Renal cortical epithelial cell (primary cell): ENCODE data around the gene CAMK2G. TPM values are rescaled to one million over a fixed set of nuclear protein-coding genes. Genes with fewer than 3 reads are reported as not detected.
"Not testable (repeated sequence)": the region's sequence is repeated elsewhere in the genome, so short reads cannot be mapped to it uniquely, and the experiment has no call there.

Experiments used
- DNase-seq: peaks from one replicate; pipeline ENCODE4 v3.0.0-alpha.2; 2011; ENCODE audit warnings: low read depth
- total RNA-seq: library from RNA; depleted of rRNA; stranded (reverse); fragments of >200 nt; gene quantifications from 2 replicates; pipeline ENCODE4 v1.2.3, GENCODE V29; 2014

Gene CAMK2G
- total RNA-seq, 1 donor from 2014 or later: 21.1 TPM

DNA sequence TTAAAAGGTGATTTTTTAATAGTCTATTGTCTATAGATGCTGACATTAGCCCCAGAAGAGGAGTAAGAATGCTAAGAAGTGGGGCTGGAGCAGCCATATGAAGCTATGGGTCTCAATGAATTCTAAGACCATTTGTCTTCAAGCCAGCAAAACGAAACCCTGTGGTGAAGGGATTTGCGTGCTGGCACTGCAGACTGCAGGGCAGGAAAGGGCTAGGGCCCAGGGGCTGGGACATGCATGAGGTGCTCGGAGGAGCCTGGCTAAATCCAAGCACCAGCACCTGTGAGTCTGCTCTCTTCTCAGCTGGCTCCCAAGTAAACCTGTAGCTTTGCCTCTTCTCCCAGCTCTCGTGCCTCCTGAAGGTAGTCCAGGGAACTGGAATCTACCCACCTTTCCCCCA lies 61.7 kb downstream of the CAMK2G start:
- DNase-seq: no peak

- no peak for DNase-seq
Measured at GRCh38 chr10:73810735-73811465, 63.5 kb downstream of the CAMK2G start.

DNA sequence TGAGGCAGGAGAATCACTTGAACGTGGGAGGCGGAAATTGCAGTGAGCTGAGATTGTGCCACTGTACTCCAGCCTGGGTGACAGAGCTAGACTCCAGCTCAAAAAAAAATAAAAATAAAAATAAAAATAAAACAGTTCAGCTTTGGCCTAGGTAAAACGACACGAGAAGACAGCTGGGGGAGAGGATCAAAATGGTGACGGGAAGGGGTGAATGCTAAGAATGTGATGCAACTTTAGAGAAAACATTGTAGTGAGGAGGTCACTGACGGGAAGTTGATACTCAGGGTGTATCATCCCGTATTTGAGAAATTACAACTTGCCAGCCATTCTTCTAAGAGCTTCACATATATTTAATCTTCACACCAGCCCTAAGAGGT lies 64.0 kb downstream of the CAMK2G start:
- DNase-seq: no peak

DNA sequence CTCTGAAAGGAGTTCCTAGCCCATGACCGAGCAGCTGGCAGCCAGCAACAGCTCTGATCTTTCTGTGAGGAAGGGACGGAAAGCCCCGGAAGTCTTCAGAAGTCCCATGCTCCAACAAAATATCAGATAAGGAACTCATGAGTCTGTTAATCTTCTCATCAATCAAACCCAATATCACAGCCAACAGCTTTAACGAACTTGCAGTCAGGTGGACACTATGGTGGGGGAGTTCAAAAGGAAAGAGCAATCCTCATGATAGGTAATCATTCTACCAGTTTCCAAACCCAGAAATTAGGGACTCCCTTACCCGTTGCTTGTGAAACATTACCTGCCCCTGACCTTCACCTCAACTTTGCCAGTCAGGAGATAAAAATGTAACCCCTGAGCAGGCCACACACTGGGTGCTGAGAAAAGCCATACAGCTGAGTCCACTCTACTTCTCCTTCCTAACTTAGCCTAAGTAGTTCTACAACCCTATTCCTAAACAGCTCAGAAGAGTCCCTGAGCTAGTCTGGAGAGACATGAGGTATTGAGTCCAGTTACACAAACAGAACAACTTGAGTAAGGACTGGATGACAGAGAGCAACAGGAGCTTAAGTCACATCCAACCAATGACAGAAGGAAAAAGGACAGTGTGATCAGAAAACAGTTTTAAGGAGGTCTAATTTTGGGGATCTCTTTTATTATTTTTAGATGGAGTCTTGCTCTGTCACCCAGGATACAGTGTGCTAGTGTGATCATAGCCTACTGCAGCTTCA lies 65.1 kb downstream of the CAMK2G start:
- DNase-seq: no peak

DNA sequence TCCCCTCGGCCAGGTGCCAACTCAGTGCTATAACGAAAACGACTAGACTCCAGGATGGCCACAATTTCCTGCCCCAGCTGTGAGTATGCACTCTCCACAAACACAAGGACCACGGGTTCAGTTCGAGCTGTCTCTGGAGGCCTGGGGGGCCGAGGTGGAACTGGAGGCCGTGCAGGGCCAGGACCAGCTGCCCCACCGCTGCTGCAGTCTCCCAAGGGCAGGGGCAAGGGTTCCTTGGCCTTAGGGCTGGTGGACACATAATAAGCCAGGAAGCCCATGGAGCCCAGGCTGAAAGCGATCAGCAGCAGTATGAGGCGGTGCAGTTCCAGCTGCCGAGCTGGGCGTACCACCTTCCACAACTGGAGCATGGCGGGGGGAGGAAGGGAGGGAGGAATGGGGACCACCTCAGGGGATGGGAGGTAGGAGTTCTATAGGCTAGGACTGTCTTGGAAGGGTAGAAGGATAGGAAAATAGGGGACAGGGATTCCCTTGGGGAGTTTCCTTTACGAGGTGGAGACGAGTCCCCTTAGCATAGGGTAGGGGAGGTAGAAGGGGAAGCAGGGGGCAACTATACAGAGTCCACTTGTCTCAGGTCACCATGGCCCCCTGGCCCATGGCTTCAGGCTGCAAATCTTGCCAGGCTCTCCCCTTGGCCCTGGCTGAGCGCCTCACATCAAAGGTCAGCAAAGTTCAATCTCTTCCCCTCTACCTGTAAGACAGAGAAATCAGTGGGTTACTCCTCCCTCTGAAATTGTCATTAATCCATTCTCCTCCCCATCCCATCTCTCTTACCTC lies 66.1 kb downstream of the CAMK2G start:
- DNase-seq: no peak

DNA sequence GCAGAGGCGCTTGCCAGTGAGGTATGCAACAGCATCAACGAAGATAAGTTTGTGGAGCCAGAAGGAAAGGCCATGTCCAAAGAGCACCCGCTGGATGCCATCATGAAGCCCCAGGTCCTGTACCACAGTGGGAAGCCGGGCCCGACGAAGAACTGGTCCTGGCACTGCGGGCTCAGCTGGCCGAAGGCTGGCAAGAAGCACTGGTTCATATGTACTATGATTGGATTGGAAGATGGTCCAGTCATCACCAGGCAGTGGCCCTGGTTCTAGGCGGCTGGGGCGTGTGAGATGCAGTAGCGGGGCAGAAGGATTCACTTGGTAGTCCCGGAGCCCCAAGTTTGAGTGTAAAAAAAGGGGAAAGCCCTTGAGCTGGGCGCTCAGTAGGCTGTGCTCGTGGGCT lies 66.9 kb downstream of the CAMK2G start:
- no peak for DNase-seq

GRCh38 chr10:73806176-73806950 lies 68.0 kb downstream of the CAMK2G start:
- no peak for DNase-seq

DNA sequence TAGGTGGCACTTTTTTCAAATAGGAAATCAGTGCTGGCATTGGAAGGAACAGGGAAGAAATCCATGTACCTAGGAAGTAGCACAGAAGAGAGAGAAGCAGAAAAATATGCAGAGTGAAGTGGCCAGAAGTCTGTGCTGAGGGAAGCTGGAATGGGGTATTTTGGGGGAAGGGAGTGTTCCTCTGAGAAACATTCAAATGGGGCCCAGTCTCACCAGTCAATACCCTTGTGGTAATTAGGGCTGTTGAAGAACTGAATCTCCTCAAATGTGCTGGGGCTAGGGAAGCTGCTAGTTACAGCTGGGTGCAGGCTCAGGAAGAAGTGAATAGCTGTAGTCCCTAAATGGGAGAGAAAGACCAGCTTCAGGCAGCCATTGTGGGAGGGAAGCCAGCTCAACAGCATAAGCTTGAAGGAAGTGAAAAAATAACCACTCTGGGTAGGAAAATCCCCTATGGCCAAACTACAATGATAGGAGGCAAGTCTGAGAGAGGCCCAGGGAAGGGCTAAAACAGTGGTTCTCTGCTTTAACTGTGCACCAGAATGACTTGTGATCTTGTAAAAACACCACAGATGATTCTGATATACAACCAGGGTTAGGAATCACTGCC lies 70.6 kb downstream of the CAMK2G start:
- no peak for DNase-seq

DNA sequence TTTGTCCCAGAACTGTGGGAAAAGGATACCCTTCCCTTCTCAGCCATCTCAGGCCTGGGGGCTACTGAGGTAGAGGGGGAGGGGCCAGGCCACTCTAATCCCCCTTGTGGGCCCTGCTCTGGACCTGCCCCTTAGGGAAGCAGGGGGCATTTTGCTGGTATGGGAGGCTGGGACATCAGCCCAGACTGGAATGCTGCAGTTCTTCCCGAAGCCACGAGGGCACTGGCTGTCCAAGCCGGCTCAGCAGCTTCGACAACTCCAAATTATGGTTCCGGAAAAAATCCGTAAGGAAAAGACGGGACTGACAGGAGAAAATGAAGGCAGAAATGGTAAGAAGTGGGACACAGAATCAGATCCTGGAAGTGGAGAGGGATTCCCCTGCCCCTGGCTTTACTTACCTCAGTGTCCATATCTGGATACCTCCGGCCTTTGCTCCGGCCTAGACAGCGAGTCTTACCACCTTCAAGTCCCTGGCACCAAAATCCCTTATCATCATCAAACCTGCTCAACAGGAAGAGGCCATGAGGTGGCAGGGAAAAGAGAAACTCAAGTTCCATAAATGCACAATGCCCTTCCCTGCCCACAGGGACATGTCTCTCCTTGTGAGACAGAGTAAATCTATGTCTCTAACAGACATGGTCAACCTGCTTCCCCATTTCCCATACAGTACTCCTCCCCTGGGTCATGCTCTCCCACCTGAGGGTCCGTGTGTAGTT lies 71.9 kb downstream of the CAMK2G start:
- no peak for DNase-seq

GRCh38 chr10:73801253-73801590 lies 73.1 kb downstream of the CAMK2G start:
- DNase-seq: no peak

DNA sequence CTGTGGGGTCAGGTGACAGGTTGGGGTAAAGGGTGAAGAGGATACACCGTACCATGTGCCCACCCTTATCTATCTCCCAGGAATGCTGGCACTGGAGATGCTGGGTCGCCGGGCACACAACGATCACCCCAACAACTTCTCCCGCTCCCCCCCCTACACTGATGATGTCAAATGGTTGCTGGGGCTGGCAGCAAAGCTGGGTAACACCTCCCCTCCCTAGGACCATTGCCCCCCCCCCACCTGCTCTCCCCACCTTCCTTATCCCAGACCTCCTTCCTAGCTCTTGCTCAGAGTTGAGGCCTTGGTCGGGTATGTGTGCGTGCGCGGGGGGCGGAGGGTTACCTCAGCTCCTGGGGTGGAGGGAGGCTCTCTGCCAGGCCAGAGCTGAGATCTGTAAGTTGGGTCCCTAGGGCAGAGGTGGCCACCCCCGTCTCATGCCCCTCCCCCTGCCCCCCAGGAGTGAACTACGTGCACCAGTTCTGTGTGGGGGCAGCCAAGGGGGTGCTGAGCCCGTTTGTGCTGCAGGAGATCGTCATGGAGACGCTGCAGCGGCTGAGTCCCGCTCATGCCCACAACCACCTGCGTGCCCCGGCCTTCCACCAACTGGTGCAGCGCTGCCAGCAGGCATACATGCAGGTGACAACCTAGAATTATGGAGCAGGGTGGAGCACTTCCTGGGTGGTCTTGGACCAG lies 73.6 kb downstream of the CAMK2G start:
- DNase-seq: no peak

DNA sequence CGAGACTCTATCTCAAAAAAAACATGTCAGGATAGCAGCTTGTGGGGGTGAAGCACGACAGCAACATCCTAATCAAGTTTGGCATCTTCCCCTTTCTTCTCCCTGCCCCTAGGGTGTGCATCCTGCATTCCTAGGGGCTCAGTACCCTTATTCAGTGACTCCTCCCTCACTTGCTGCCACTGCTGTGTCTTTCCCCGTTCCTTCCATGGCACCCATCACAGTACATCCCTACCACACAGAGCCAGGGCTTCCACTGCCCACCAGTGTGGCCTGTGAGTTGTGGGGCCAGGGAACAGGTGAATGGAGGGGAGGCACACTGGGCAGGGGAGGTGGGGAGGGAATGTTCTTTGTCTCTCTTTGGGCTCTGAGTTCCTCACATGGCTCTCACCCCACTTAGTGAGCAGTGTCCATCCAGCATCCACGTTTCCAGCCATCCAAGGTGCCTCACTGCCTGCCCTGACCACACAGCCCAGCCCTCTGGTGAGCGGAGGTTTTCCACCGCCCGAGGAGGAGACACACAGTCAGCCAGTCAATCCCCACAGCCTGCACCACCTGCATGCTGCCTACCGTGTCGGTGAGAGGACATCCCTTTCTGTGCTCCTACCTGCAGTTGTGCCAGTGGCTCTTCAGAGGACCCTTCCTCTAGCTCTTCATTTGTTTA lies 74.3 kb downstream of the CAMK2G start:
- DNase-seq: no peak

- no peak for DNase-seq
Measured at GRCh38 chr10:73798927-73799560, 75.3 kb downstream of the CAMK2G start.

DNA sequence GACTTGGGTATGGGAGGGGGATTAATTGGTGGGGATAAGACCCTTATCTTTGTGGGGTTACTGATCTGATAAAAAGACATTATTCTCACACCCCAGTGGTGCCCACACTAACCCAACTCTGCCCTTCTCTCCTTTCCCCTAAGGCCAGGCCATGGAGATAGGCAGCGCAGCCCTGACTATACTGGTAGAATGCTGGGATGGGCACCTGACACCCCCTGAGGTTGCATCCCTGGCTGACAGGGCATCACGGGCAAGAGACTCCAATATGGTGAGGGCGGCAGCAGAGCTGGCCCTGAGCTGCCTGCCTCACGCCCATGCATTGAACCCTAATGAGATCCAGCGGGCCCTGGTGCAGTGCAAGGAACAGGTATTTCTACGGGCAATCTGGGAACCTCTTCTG lies 76.3 kb downstream of the CAMK2G start:
- no peak for DNase-seq

DNA sequence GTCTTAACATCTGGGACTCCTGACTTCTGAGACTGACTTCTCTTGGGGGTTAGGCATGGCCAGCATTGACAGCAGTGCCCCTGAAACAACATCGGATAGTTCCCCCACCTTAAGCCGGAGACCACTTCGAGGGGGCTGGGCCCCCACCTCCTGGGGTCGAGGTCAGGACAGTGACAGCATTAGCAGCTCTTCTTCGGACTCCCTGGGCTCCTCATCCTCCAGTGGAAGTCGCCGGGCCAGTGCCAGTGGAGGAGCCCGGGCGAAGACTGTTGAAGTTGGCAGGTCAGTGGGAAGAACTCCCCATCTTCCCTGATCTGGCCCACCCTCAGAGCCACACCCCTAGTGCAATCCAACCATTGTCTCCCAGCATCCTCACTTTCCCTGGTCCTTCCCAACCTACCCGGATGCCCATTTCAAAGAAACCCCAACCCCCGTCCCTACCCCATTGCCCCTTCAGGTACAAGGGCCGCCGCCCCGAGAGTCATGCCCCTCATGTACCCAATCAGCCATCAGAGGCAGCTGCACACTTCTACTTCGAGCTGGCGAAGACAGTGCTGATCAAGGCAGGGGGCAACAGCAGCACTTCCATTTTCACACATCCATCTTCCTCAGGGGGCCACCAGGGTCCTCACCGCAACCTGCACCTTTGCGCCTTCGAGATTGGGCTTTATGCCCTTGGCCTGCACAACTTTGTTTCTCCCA lies 76.9 kb downstream of the CAMK2G start:
- DNase-seq: no peak

GRCh38 chr10:73796766-73797165 lies 77.6 kb downstream of the CAMK2G start:
- no peak for DNase-seq

GRCh38 chr10:73796035-73796434 lies 78.3 kb downstream of the CAMK2G start:
- DNase-seq: not testable (repeated sequence)

DNA sequence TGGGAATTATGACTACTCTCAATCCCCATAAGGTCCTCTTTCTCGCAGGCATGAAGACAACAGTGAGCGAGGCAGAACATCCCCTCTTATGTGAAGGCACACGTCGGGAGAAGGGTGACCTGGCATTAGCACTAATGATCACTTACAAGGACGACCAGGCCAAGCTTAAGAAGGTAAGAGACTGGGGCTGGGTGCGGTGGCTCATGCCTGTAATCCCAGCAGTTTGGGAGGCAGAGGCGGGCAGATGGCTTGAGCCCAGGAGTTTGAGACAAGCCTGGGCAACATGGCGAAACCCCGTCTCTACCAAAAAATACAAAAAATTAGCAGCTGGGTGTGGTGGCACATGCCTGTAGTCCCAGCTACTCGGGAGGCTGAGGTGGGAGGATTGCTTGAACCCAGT lies 78.9 kb downstream of the CAMK2G start:
- DNase-seq: not testable (repeated sequence)

- no peak for DNase-seq
Measured at GRCh38 chr10:73793456-73793855, 80.9 kb downstream of the CAMK2G start.
